ENCODE measurements around the gene AVPR2. TPM values are rescaled to one million over a fixed set of nuclear protein-coding genes. Genes with fewer than 3 reads are reported as not detected.

AVPR2 gene
- total and polyA plus RNA-seq, 9 of the 15 experiments (the other 6 are each of a cell fraction or from before 2014, with no cell fraction given), result not detected

GRCh38 chrX:153875391-153876111, 28.9 kb upstream of the AVPR2 start (continued):
- TF ChIP-seq USF2 (CRISPR knock-in tag; IDR thresholded peaks at IDR 0.05) (peak; percentile 79), PCBP1 (IDR thresholded peaks at IDR 0.05; ENCODE audit: low read depth, low read length, poor library complexity, severe bottlenecking) (no peak), CEBPB (tag; IDR thresholded peaks at IDR 0.05) (no peak), ZBTB1 (CRISPR knock-in tag; IDR thresholded peaks at IDR 0.05; ENCODE audit: borderline replicate concordance, low read depth) (peak; percentile 95), FOXJ3 (CRISPR knock-in tag; IDR thresholded peaks at IDR 0.05) (peak; percentile 88), SMAD4 (CRISPR knock-in tag; conservative IDR thresholded peaks at IDR 0.05) (peak; percentile 76), TGIF2 (CRISPR knock-in tag; IDR thresholded peaks at IDR 0.05) (peak; percentile 99), ARID2 (IDR thresholded peaks at IDR 0.05) (no peak), TCF7L2 (IDR thresholded peaks at IDR 0.05; ENCODE audit: low read depth, low read length) (no peak), JUND (IDR thresholded peaks at IDR 0.05; ENCODE audit: borderline replicate concordance, low read depth, low read length) (peak; percentile 36; the same call in 1 of the 2 replicates), JUND (tag; IDR thresholded peaks at IDR 0.05; ENCODE audit: borderline replicate concordance, low read depth, low read length) (peak; percentile 35; the same call in 1 of the 3 replicates), BACH1 (tag; IDR thresholded peaks at IDR 0.05) (peak; percentile 63; the same call in 1 of the 2 replicates), ZNF124 (CRISPR knock-in tag; IDR thresholded peaks at IDR 0.05) (peak; percentile 94; the same call in 1 of the 2 replicates), ZNF511 (CRISPR knock-in tag; IDR thresholded peaks at IDR 0.05) (peak; percentile 100), IRF2 (CRISPR knock-in tag; IDR thresholded peaks at IDR 0.05) (peak; percentile 94), RBM17 (IDR thresholded peaks at IDR 0.05; ENCODE audit: borderline replicate concordance, low read depth, low read length) (no peak), IRF9 (tag; IDR thresholded peaks at IDR 0.05) (no peak), NCOA6 (IDR thresholded peaks at IDR 0.05) (peak; percentile 99), ZNF197 (CRISPR knock-in tag; IDR thresholded peaks at IDR 0.05; ENCODE audit: low read depth) (peak; percentile 94), FOXJ2 (tag; IDR thresholded peaks at IDR 0.05) (0 out of 2 replicates have a peak, but pooled peaks have one; percentile 46), U2AF2 (optimal IDR thresholded peaks at IDR 0.05; ENCODE audit: low read depth, low read length) (no peak), ZFP91 (CRISPR knock-in tag; IDR thresholded peaks at IDR 0.05) (peak; percentile 75; the same call in 1 of the 2 replicates)

All from K562 (cell line).